ENCODE data around the gene PCDH9.

GRCh38 chr13:66899955-66900354 is 330.2 kb downstream of the PCDH9 start:
- TF ChIP-seq CTCF (IDR thresholded peaks at IDR 0.05) (no peak), POLR2A (IDR thresholded peaks at IDR 0.05) (no peak)

All from thyroid gland (tissue), 4 donors.